Upper lobe of left lung (tissue), 6 donors: ENCODE results near the gene OTUD7B. TPM values are rescaled to one million over a fixed set of nuclear protein-coding genes. Genes with fewer than 3 reads are reported as not detected.

ENCODE experiments used
- ATAC-seq, 2 donors: fragments of 200-7000 bp; cut with Tn5 transposase; one replicate each; pipeline ENCODE4 v1.9.1; 2022; ENCODE audit warnings: mild to moderate bottlenecking in 2 of 2, moderate library complexity in 2 of 2; ENCODE audit not compliant: low FRiP score in 2 of 2
- DNase-seq, 2 donors: peaks; one replicate each; pipeline ENCODE4 v3.0.0-alpha.2; 2019 to 2020
- H3K27ac ChIP-seq, 4 donors: fragments of 200-600 bp; sonication (generic); one replicate each; pipeline ENCODE4 v1.5.1; 2016 to 2019
- H3K27me3 ChIP-seq, 4 donors: fragments of 200-600 bp; sonication (generic); one replicate each; pipeline ENCODE4 v1.5.1; 2017 to 2019
- H3K36me3 ChIP-seq, 4 donors: fragments of 200-600 bp; sonication (generic); one replicate each; pipeline ENCODE4 v1.5.1; 2016 to 2019
- H3K4me1 ChIP-seq, 4 donors: fragments of 200-600 bp; sonication (generic); one replicate each; pipeline ENCODE4 v1.5.1; 2018 to 2019
- H3K4me3 ChIP-seq, 4 donors: fragments of 200-600 bp; sonication (generic); one replicate each; pipeline ENCODE4 v1.5.1; 2017 to 2019; ENCODE audit warnings: mild to moderate bottlenecking in 2 of 4, moderate library complexity in 1 of 4
- H3K9me3 ChIP-seq, 4 donors: fragments of 200-600 bp; sonication (generic); one replicate each; pipeline ENCODE4 v1.5.1; 2018 to 2019
- EP300 ChIP-seq, 4 donors: sonication (generic); formaldehyde crosslinking; IDR thresholded peaks; one replicate each; pipeline ENCODE4 v1.5.1; 2017; ENCODE audit warnings: antibody characterized with exemption in 4 of 4, control low read depth in 2 of 4
- POLR2A ChIP-seq, 4 donors: fragments of 450-650 bp; IDR thresholded peaks; one replicate each; pipeline ENCODE4 v1.5.1; 2016 to 2017; ENCODE audit warnings: antibody characterized with exemption in 4 of 4, mild to moderate bottlenecking in 2 of 4
- POLR2AphosphoS5 ChIP-seq, 2 donors: sonication (generic); formaldehyde crosslinking; IDR thresholded peaks; one replicate each; pipeline ENCODE4 v1.5.1; 2017; ENCODE audit warnings: antibody characterized with exemption in 2 of 2
- WGBS, 2 donors: methylation state at CpG; one replicate each; pipeline ENCODE4 v1.1.5; 2017 to 2018; 5-methylcytosine and 5-hydroxymethylcytosine counted together
- total RNA-seq, 6 donors: library from RNA; depleted of rRNA in 4 of 6; stranded (reverse); fragments of >200 nt in 4 of 6; gene quantifications; one replicate each; pipeline versions ENCODE4 v1.1.0 to v1.2.1, GENCODE V29; 2016 to 2021
- TF ChIP-seq, protein P1 (sequence below), 6 experiments: fragments of 450-650 bp in 4 of 6; fragments of 200-600 bp in 2 of 6; sonication (generic) in 2 of 6; IDR thresholded peaks; one replicate each; pipeline ENCODE4 v1.5.1; 2016 to 2019; ENCODE audit warnings: antibody characterized with exemption in 6 of 6
- donor health status: DM: no; HTN: no; CAD: no; lungs with moderate emphysema.
- donor health status: DM: no; HTN: yes; CAD: no; lungs with severe emphysema.

The OTUD7B gene
- total RNA-seq, 6 donors from 2014 or later = 22.0 to 44.8 (median 29.8) TPM

DNA sequence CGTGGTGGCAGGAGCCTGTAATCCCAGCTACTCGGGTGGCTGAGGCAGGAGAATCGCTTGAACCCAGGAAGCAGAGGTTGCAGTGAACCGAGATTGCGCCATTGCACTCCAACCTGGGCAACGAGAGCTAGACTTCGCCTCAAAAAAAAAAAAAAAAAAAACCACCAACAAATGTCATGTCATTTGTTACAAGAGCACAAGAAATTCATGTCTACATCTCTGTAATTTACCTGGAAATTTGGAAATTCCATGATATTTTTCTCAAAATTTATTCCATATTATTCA lies 40.5 kb upstream of the OTUD7B start:
- Histone ChIP-seq H3K27me3 (no peaks in the 10 kb centered on the region), H3K9me3 (no peaks in the 10 kb centered on the region), H3K36me3 (no peaks in the 10 kb centered on the region), H3K27ac (no peak overlapping the region), H3K4me1 (peaks cover 0 to 3% (median 1%) of the 10 kb centered on the region in 4 donors), H3K4me3 (no peak overlapping the region)
- 43 to 53% methylated on average over 7 of the region's 7 CpGs for WGBS, 2 donors
- TF ChIP-seq, protein P1, sequence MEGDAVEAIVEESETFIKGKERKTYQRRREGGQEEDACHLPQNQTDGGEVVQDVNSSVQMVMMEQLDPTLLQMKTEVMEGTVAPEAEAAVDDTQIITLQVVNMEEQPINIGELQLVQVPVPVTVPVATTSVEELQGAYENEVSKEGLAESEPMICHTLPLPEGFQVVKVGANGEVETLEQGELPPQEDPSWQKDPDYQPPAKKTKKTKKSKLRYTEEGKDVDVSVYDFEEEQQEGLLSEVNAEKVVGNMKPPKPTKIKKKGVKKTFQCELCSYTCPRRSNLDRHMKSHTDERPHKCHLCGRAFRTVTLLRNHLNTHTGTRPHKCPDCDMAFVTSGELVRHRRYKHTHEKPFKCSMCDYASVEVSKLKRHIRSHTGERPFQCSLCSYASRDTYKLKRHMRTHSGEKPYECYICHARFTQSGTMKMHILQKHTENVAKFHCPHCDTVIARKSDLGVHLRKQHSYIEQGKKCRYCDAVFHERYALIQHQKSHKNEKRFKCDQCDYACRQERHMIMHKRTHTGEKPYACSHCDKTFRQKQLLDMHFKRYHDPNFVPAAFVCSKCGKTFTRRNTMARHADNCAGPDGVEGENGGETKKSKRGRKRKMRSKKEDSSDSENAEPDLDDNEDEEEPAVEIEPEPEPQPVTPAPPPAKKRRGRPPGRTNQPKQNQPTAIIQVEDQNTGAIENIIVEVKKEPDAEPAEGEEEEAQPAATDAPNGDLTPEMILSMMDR (IDR thresholded peaks at IDR 0.05) = no peak
- TF ChIP-seq POLR2AphosphoS5 (IDR thresholded peaks at IDR 0.05) (no peak), POLR2A (IDR thresholded peaks at IDR 0.05) (no peak), EP300 (IDR thresholded peaks at IDR 0.05) (no peak)
- ATAC-seq (no peak), DNase-seq (peak in 1 of 2 donors; percentile 25)

DNA sequence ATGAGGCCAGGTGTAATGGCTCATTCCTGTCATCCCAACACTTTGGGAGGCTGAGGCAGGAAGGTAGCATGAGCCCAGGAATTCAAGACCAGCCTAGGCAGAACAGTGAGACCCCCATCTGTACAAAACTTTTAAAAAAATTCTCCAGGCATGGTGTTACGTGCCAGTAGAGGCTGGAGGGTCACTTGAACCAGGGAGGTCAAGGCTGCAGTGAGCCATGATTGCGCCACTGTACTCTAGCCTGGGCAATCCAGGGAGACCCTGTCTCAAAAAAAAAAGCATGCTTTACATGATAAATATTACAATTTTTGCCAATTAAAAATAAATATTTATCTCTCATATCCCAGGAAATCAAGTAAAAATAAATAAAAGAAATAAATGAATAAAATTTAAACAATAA lies 39.4 kb upstream of the OTUD7B start:
- Histone ChIP-seq H3K9me3 (no peaks in the 10 kb centered on the region), H3K4me3 (no peak overlapping the region), H3K4me1 (peaks cover 0 to 3% (median 1%) of the 10 kb centered on the region in 4 donors), H3K27me3 (no peaks in the 10 kb centered on the region), H3K27ac (no peak overlapping the region), H3K36me3 (no peaks in the 10 kb centered on the region)
- no peak for TF ChIP-seq POLR2A (IDR thresholded peaks at IDR 0.05)
- no peak for TF ChIP-seq EP300 (IDR thresholded peaks at IDR 0.05)
- TF ChIP-seq, protein P1 (IDR thresholded peaks at IDR 0.05) = no peak
- TF ChIP-seq POLR2AphosphoS5 (IDR thresholded peaks at IDR 0.05) = no peak
- ATAC-seq (no peak), DNase-seq (no peak)
- 73 to 75% methylated on average over 2 of the region's 2 CpGs for WGBS, 2 donors

DNA sequence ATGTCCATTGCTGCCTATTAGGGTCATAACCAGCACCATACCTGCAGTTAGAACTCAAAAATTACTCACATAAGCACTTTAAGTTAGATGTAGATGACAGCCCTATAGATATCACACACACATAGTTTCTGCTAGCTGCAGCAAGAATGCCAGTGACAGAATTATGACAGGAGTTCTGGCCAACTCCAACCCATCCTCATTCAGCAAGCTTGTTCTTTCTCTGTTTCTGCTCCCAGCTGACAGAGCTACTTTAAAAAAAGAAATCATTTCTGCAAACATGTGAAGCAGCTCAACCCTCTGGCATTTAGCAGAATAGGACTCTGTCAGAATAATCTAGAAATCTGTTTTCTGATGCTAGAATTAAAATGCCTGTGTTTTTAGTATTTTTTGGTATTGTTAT lies 23.8 kb upstream of the OTUD7B start:
- no peak for ATAC-seq
- H3K9me3 ChIP-seq = no peaks in the 10 kb centered on the region
- TF ChIP-seq POLR2A (IDR thresholded peaks at IDR 0.05) (no peak), EP300 (IDR thresholded peaks at IDR 0.05) (no peak), POLR2AphosphoS5 (IDR thresholded peaks at IDR 0.05) (no peak)
- TF ChIP-seq, protein P1 (IDR thresholded peaks at IDR 0.05) = no peak
- no peaks in the 10 kb centered on the region for H3K36me3 ChIP-seq
- DNase-seq = no peak
- H3K27me3 ChIP-seq = no peaks in the 10 kb centered on the region
- no peak overlapping the region for H3K4me3 ChIP-seq
- no peaks in the 10 kb centered on the region for H3K4me1 ChIP-seq
- no peak overlapping the region for H3K27ac ChIP-seq

DNA sequence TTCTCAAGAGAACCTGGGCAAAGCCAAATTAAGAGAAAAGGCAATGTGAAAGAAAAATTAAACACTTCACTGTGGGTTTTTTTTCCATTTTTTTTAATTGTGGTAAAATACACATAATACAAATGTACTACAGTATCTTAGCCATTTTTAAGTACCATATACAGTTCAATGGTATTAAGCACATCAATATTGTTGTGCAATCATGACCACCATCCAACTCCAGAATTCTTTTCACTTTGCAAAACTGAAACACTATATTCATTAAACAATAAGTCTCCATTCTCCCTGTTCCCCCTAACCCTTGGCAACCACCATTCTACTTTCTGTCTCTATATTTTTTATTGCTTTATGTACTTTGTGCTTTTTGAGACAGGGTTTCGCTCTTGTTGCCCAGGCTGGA lies 17.8 kb upstream of the OTUD7B start:
- H3K36me3 ChIP-seq = no peaks in the 10 kb centered on the region
- no peaks in the 10 kb centered on the region for H3K9me3 ChIP-seq
- TF ChIP-seq POLR2A (IDR thresholded peaks at IDR 0.05) = no peak
- TF ChIP-seq, protein P1 (IDR thresholded peaks at IDR 0.05) = no peak
- no peak for TF ChIP-seq EP300 (IDR thresholded peaks at IDR 0.05)
- no peak for TF ChIP-seq POLR2AphosphoS5 (IDR thresholded peaks at IDR 0.05)
- H3K27ac ChIP-seq = no peak overlapping the region
- no peaks in the 10 kb centered on the region for H3K27me3 ChIP-seq
- WGBS, 2 donors = 79 to 97% methylated on average over 1 of the region's 1 CpG
- ATAC-seq (no peak), DNase-seq (no peak)
- no peaks in the 10 kb centered on the region for H3K4me1 ChIP-seq
- H3K4me3 ChIP-seq = no peak overlapping the region

DNA sequence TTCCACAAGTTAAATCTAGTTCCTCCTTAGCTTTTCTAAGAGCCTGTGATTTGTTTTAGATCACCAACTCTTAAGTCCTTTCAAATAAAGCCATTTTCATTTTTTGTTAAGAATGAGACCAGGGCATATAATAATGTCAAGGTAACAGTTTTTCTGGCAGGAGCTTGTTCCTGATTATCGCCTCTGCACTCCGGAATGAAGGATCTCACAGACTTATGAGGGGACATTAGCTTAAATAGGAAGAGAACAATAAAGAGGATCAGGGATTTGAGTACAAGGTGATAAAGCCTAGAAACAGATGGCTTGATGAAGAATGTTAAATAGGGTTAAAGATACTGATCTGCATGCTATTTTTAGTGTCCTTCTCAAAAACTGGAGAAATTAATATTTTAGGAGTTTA lies 13.6 kb upstream of the OTUD7B start:
- Histone ChIP-seq H3K36me3 (no peaks in the 10 kb centered on the region), H3K4me1 (peaks cover 0 to 4% (median 0%) of the 10 kb centered on the region in 4 donors), H3K4me3 (no peak overlapping the region), H3K27ac (no peak overlapping the region), H3K27me3 (no peaks in the 10 kb centered on the region), H3K9me3 (no peaks in the 10 kb centered on the region)
- no peak for TF ChIP-seq POLR2A (IDR thresholded peaks at IDR 0.05)
- no peak for TF ChIP-seq EP300 (IDR thresholded peaks at IDR 0.05)
- no peak for TF ChIP-seq POLR2AphosphoS5 (IDR thresholded peaks at IDR 0.05)
- TF ChIP-seq, protein P1 (IDR thresholded peaks at IDR 0.05) = no peak
- 84 to 94% methylated on average over 2 of the region's 2 CpGs for WGBS, 2 donors
- no peak for DNase-seq
- no peak for ATAC-seq
